AG04449 (cell line): ENCODE data around the gene ZNF700.

Experiments used
- CTCF ChIA-PET: fragments of 350-600 bp; formaldehyde crosslinking; extraction: SDS; loops from one replicate; lab custom pipeline; 2021; ENCODE audit warnings: antibody characterized with exemption; lab: Yijun Ruan, JAX
- POLR2A ChIA-PET: fragments of 400-600, 350-600 bp; formaldehyde crosslinking; extraction: SDS; loops from one replicate; lab custom pipeline; 2020; ENCODE audit warnings: antibody characterized with exemption, inconsistent platforms; lab: Yijun Ruan, JAX
- DNase-seq: peaks from one replicate; pipeline ENCODE4 v3.0.0-alpha.2; 2010; ENCODE audit warnings: low read depth, low spot score
- H3K4me3 ChIP-seq: 2 replicates; pipeline ENCODE4 v1.5.1; 2011; ENCODE audit warnings: low read depth, mild to moderate bottlenecking, control low read depth, low read length
- TF ChIP-seq, protein P1 (sequence below): IDR thresholded peaks from one replicate; pipeline ENCODE4 v1.5.1; 2011; ENCODE audit warnings: mild to moderate bottlenecking, moderate library complexity, low read length, control low read depth, inconsistent platforms; ENCODE audit not compliant: insufficient read depth; ENCODE audit errors: missing control alignments

Gene ZNF700

DNA sequence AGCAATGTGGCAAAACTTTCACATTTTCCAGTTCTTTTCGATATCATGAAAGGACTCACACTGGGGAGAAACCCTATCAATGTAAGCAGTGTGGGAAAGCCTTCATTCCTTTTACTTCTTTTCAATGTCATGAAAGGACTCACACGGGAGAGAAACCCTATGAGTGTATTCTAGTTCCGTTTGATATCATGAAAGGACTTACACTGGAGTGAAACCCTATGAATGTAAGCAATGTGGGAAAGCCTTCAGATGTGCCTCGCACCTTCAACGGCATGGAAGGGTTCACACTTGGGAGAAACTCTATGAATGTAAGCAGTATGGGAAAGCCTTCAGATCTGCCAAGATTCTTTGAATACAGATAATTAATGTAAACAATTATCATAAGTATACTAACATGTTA, 25.4 kb downstream of the ZNF700 start:
- ChIA-PET POLR2A (no interaction called here), CTCF (interaction anchor here (1.3 to 1.5 kb wide), 2 partner anchors 13 to 70 kb away, joined by 3 to 11 read pairs; no protein-coding TSS in a partner anchor)
- no peak overlapping the region for H3K4me3 ChIP-seq
- TF ChIP-seq, protein P1, sequence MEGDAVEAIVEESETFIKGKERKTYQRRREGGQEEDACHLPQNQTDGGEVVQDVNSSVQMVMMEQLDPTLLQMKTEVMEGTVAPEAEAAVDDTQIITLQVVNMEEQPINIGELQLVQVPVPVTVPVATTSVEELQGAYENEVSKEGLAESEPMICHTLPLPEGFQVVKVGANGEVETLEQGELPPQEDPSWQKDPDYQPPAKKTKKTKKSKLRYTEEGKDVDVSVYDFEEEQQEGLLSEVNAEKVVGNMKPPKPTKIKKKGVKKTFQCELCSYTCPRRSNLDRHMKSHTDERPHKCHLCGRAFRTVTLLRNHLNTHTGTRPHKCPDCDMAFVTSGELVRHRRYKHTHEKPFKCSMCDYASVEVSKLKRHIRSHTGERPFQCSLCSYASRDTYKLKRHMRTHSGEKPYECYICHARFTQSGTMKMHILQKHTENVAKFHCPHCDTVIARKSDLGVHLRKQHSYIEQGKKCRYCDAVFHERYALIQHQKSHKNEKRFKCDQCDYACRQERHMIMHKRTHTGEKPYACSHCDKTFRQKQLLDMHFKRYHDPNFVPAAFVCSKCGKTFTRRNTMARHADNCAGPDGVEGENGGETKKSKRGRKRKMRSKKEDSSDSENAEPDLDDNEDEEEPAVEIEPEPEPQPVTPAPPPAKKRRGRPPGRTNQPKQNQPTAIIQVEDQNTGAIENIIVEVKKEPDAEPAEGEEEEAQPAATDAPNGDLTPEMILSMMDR: no peak
- DNase-seq: no peak

- TF ChIP-seq, protein P1: peak; percentile 71
- no peak for DNase-seq
- POLR2A ChIA-PET: interaction anchor here (1.8 kb wide), 1 partner anchor 25 kb away, joined by 5 read pairs; no protein-coding TSS in a partner anchor
- H3K4me3 ChIP-seq: no peak overlapping the region
- CTCF ChIA-PET: interaction anchor here (0.5 to 5.0 kb wide), 30 partner anchors 9 to 708 kb away, joined by 3 to 67 read pairs (median 5); partner anchors contain the start of genes ZNF20, ZNF440, ZNF442 and ZNF700
Observed at GRCh38 chr19:11963566-11964355, 38.9 kb downstream of the ZNF700 start.

GRCh38 chr19:11964496-11964857, 39.6 kb downstream of the ZNF700 start:
- no peak for DNase-seq
- ChIA-PET CTCF (interaction anchor here (0.5 to 5.0 kb wide), 23 partner anchors 10 to 708 kb away, joined by 3 to 67 read pairs (median 5); partner anchors contain the start of genes ZNF20, ZNF440, ZNF442 and ZNF700), POLR2A (interaction anchor here (0.9 to 1.8 kb wide), 2 partner anchors 8 to 24 kb away, joined by 3 to 5 read pairs; no protein-coding TSS in a partner anchor)
- peak overlapping the region; percentile 80 for H3K4me3 ChIP-seq
- TF ChIP-seq, protein P1: peak; percentile 16

GRCh38 chr19:11964858-11965645, 40.1 kb downstream of the ZNF700 start, which contains the start of gene ZNF763:
Gene ZNF763 (plus strand): TSS chr19:11965040. CDS start chr19:11965209, 169 bp downstream.
- ChIA-PET CTCF (interaction anchor here (0.7 to 5.0 kb wide), 9 partner anchors 11 to 178 kb away, joined by 3 to 67 read pairs (median 5); partner anchors contain the start of genes ZNF700 and ZNF878), POLR2A (interaction anchor here (0.9 to 1.8 kb wide), 2 partner anchors 8 to 23 kb away, joined by 3 to 5 read pairs; no protein-coding TSS in a partner anchor)
- TF ChIP-seq, protein P1: no peak
- no peak for DNase-seq
- peak within 1 kb of the TSS; percentile 80 for H3K4me3 ChIP-seq

- ChIA-PET POLR2A (no interaction called here), CTCF (interaction anchor here (1.2 to 1.7 kb wide), 2 partner anchors 19 to 172 kb away, joined by 3 to 4 read pairs; no protein-coding TSS in a partner anchor)
- TF ChIP-seq, protein P1: no peak
- no peak for DNase-seq
- H3K4me3 ChIP-seq: no peak overlapping the region
Observed at GRCh38 chr19:11970174-11970573, 45.3 kb downstream of the ZNF700 start.
